Activated CD4-positive, alpha-beta memory T cell treated with anti-CD3 and anti-CD28 coated beads, Interleukin-2, amount 10 ng/mL, durations not matched to agents 7 days and 5 days (primary cell): ENCODE results near the gene DCTN1. TPM values are rescaled to one million over a fixed set of nuclear protein-coding genes. Genes with fewer than 3 reads are reported as not detected.

Source experiments
- CTCF ChIA-PET: fragments of 350-600 bp; sonication (Branson Sonifier 250); formaldehyde crosslinking; loops from one replicate; lab custom pipeline; 2021; ENCODE audit warnings: antibody characterized with exemption, inconsistent platforms; lab: Charles Lee
- POLR2A ChIA-PET: fragments of 350-600 bp; sonication (Branson Sonifier 250); formaldehyde crosslinking; loops from one replicate; lab custom pipeline; 2021; ENCODE audit warnings: antibody characterized with exemption; lab: Charles Lee
- DNase-seq: peaks from one replicate; pipeline ENCODE4 v3.0.0-alpha.2; 2020
- H3K27ac Mint-ChIP-seq: one replicate; pipeline ENCODE4 v1.8.0; 2021; ENCODE audit warnings: mild to moderate bottlenecking, mixed read lengths
- H3K27me3 Mint-ChIP-seq: one replicate; pipeline ENCODE4 v1.8.0; 2021; ENCODE audit warnings: mixed read lengths
- H3K36me3 Mint-ChIP-seq: one replicate; pipeline ENCODE4 v1.8.0; 2021; ENCODE audit warnings: low read depth, mixed read lengths
- H3K4me1 Mint-ChIP-seq: one replicate; pipeline ENCODE4 v1.8.0; 2021; ENCODE audit warnings: mixed read lengths
- H3K4me3 Mint-ChIP-seq: one replicate; pipeline ENCODE4 v1.8.0; 2021; ENCODE audit warnings: mild to moderate bottlenecking, mixed read lengths
- H3K9me3 Mint-ChIP-seq: one replicate; pipeline ENCODE4 v1.8.0; 2021; ENCODE audit warnings: mixed read lengths
- total RNA-seq, 2 experiments: library from RNA; stranded (reverse); gene quantifications; one replicate each; pipeline ENCODE4 v1.2.3, GENCODE V29; 2021

The DCTN1 gene
- total RNA-seq, 2 experiments from 2014 or later = 88.9 to 99.7 TPM

DNA sequence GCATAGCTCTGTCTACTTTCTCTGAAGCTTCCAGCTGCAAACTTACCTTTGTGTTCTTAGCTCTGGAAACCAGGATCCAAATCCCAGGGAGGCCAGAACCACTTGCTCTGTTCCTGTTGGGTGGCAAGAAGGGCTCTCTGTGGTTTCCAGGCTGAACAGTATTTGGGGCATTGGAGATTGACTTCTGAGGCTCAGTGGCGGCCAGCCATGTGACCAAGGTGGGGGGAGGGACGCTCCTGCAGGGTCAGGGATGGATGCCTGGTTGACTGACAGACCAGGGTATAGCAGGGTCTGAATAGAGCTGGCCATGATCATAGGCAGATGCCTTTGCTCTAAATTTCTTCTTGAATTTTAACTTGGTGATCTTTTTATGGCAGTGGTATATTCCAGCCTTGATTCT is 52.0 kb downstream of the DCTN1 start:
- H3K4me3 Mint-ChIP-seq = no peak overlapping the region
- DNase-seq = no peak
- H3K27me3 Mint-ChIP-seq = no peaks in the 10 kb centered on the region
- ChIA-PET CTCF (interaction anchor here (1.3 kb wide), 1 partner anchor 78 kb away, joined by 7 read pairs; no protein-coding TSS in a partner anchor), POLR2A (no interaction called here)
- no peak overlapping the region for H3K27ac Mint-ChIP-seq
- no peaks in the 10 kb centered on the region for H3K36me3 Mint-ChIP-seq
- no peaks in the 10 kb centered on the region for H3K9me3 Mint-ChIP-seq
- H3K4me1 Mint-ChIP-seq = no peaks in the 10 kb centered on the region

DNA sequence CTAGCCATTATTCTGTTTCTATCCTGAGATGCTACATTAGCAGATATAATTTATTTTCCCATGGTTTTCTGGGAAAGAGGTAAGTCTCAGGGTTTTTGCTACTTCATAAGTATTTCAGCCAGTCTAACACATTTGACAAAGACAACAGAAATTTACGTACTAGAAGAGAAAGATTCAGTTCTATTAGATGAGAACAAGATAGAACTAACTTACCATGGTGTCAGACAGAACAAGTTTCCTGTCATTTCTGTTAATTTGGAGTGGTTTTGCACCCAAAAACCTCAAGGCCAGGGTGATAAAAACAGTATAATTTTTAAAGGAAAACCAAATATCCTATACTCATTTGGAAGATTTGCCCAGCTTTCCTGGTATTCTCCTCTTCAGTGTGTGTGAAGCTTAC is 52.5 kb downstream of the DCTN1 start:
- Mint-ChIP-seq H3K4me3 (no peak overlapping the region), H3K4me1 (no peaks in the 10 kb centered on the region), H3K27me3 (no peaks in the 10 kb centered on the region), H3K36me3 (no peaks in the 10 kb centered on the region), H3K27ac (no peak overlapping the region), H3K9me3 (no peaks in the 10 kb centered on the region)
- no peak for DNase-seq
- CTCF ChIA-PET = interaction anchor here (1.3 kb wide), 1 partner anchor 78 kb away, joined by 7 read pairs; no protein-coding TSS in a partner anchor
- POLR2A ChIA-PET = no interaction called here

DNA sequence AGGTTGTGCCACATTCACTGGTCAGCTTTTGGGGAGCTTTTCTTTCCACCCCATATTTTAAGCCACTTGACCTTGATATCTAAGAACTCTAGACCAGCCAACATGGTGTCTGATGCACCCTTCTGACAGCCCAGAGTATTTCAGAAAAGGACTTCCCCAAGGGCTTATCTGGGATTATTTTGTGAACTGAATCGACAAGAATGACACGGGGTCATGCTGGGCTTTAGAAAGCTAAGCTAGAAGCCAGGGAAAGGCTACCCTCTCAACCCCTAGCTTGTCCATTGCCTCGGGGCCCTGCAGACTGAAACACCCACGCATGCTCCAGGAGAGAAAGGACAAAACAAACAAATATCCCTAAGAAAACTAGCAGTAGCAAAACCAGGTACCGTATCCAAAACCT is 52.9 kb downstream of the DCTN1 start:
- Mint-ChIP-seq H3K27me3 (no peaks in the 10 kb centered on the region), H3K9me3 (no peaks in the 10 kb centered on the region), H3K4me3 (no peak overlapping the region), H3K27ac (no peak overlapping the region), H3K4me1 (no peaks in the 10 kb centered on the region), H3K36me3 (no peaks in the 10 kb centered on the region)
- ChIA-PET POLR2A (no interaction called here), CTCF (interaction anchor here (0.8 to 1.1 kb wide), 2 partner anchors 7 to 78 kb away, joined by 3 read pairs; no protein-coding TSS in a partner anchor)
- DNase-seq = no peak

DNA sequence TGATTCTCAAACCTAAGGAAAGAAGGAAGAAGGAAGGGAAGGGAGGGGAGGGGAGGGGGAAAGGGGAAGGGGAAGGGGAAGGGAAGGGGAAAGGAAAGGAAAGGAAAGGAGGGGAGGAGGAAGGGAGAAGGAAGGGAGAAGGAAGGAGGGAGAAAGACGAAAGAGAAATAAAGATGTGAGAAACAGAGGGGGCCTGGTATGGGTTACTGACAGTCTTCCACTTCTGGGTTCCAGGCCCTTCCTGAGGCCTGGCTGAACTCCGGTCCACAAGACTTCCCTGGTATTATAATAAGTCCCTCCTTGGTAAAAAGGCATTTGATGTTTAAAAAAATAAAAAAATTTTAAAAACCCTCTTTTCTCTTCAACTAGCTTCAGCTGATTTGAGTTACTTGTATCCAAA is 54.3 kb downstream of the DCTN1 start:
- ChIA-PET CTCF (interaction anchor here (1.2 kb wide), 1 partner anchor 76 kb away, joined by 4 read pairs; no protein-coding TSS in a partner anchor), POLR2A (no interaction called here)
- no peaks in the 10 kb centered on the region for H3K27me3 Mint-ChIP-seq
- H3K9me3 Mint-ChIP-seq = no peaks in the 10 kb centered on the region
- H3K4me1 Mint-ChIP-seq = no peaks in the 10 kb centered on the region
- no peak for DNase-seq
- H3K36me3 Mint-ChIP-seq = no peaks in the 10 kb centered on the region
- no peak overlapping the region for H3K27ac Mint-ChIP-seq
- H3K4me3 Mint-ChIP-seq = no peak overlapping the region

DNA sequence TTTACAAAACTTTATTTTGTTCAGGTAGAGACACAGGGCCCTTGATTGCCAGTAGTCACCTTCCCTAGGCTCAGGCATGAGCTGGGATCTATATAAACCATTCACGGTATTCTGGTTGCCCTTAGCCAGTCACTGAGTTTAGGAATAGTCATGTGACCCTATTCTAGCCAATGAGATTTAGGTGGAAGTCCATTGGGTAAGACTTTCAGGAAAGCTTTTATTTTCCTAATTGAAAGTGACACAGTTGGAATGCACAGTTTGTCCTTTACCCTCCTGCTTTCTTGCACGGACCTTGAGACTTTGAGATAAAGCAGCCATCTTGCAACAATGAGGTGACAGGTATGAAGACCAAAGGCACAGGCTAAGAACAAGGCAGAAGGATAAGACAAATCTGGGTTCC is 58.4 kb downstream of the DCTN1 start:
- ChIA-PET POLR2A (no interaction called here), CTCF (interaction anchor here (0.9 to 1.0 kb wide), 2 partner anchors 11 to 54 kb away, joined by 3 read pairs; no protein-coding TSS in a partner anchor)
- no peaks in the 10 kb centered on the region for H3K27me3 Mint-ChIP-seq
- H3K4me1 Mint-ChIP-seq = no peaks in the 10 kb centered on the region
- H3K36me3 Mint-ChIP-seq = no peaks in the 10 kb centered on the region
- H3K4me3 Mint-ChIP-seq = no peak overlapping the region
- H3K27ac Mint-ChIP-seq = no peak overlapping the region
- no peak for DNase-seq
- H3K9me3 Mint-ChIP-seq = no peaks in the 10 kb centered on the region

DNA sequence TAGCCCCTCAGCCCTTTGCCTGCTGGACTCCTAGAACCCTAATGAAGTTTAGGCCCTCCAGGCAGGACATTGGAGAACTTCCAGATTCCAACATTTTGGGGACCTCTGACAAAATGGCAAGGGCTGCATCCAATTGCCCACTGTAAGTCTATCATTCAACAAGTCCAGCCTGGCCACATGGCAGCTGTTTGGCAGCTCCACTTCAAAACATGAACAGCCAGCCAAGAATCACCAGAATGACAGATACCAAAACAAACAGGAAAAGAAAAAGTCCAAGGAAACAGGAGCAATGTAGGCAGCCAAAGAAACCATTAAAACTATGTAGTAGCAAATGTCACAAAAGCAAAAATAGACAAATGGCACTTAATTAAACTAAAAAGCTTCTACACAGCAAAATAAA is 62.4 kb downstream of the DCTN1 start:
- Mint-ChIP-seq H3K27ac (no peak overlapping the region), H3K27me3 (no peaks in the 10 kb centered on the region), H3K4me1 (no peaks in the 10 kb centered on the region), H3K9me3 (no peaks in the 10 kb centered on the region), H3K4me3 (no peak overlapping the region), H3K36me3 (peaks cover 4% of the 10 kb centered on the region)
- CTCF ChIA-PET = interaction anchor here (1.7 kb wide), 1 partner anchor 17 kb away, joined by 5 read pairs; no protein-coding TSS in a partner anchor
- no peak for DNase-seq
- POLR2A ChIA-PET = no interaction called here

DNA sequence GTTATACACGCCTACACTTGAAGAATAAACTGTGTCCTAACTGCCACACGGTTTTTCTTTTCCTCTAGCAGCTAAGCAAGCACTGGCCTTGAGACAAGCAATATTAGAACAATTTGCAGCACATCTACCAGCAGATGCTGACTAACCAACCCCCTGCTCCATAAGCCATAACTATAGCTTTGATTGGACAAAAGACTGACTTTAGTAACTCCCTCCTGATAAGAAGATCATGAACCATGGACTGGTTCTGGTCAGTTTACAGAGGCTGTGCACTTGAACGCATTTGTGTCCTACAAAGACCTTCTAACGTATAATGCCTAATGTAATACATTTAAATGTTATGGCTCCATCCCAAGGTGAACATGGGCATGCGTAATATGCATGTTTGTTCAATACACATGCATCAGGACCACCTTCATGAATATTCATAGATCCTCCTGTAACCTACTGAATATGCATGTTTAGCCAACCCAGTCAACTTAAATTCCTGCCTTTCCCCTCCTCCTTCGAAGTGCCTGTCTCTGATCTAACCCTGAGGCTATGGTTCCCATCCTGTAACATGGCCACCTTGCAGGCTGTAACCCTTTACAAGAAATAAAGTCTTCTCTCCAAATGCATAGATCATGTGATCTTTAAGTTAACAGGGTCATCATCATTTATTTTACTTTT is 63.4 kb downstream of the DCTN1 start:
- no peaks in the 10 kb centered on the region for H3K9me3 Mint-ChIP-seq
- no peaks in the 10 kb centered on the region for H3K4me1 Mint-ChIP-seq
- POLR2A ChIA-PET = no interaction called here
- peaks cover 4% of the 10 kb centered on the region for H3K36me3 Mint-ChIP-seq
- H3K27ac Mint-ChIP-seq = no peak overlapping the region
- no peaks in the 10 kb centered on the region for H3K27me3 Mint-ChIP-seq
- no peak for DNase-seq
- H3K4me3 Mint-ChIP-seq = no peak overlapping the region
- CTCF ChIA-PET = interaction anchor here (3.6 kb wide), 1 partner anchor 18 kb away, joined by 12 read pairs; no protein-coding TSS in a partner anchor

DNA sequence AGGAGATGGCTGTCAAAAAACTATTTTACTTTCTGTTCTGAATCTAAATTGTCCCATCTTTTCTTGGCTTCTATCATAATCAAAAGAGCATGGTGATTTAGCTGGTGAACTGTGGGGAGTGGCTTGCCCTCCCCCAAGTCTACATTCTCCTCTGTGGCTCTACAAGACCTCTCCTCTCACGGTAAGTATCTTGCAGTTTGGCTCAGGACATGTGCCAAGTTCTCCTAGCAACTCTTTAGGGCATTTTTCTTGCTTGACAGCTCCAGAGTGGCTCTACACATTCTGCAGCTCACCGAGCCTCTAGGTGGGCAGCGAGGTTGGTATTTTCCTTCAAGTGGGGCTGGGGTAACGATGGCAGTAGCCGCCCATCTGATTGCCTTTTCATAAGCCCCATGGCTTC is 66.0 kb downstream of the DCTN1 start:
- Mint-ChIP-seq H3K9me3 (no peaks in the 10 kb centered on the region), H3K27ac (no peak overlapping the region), H3K4me3 (no peak overlapping the region), H3K4me1 (no peaks in the 10 kb centered on the region), H3K27me3 (peaks cover 1% of the 10 kb centered on the region), H3K36me3 (peaks cover 4% of the 10 kb centered on the region)
- no peak for DNase-seq
- CTCF ChIA-PET = interaction anchor here (1.2 to 3.6 kb wide), 2 partner anchors 21 to 46 kb away, joined by 3 to 12 read pairs; no protein-coding TSS in a partner anchor
- POLR2A ChIA-PET = no interaction called here

DNA sequence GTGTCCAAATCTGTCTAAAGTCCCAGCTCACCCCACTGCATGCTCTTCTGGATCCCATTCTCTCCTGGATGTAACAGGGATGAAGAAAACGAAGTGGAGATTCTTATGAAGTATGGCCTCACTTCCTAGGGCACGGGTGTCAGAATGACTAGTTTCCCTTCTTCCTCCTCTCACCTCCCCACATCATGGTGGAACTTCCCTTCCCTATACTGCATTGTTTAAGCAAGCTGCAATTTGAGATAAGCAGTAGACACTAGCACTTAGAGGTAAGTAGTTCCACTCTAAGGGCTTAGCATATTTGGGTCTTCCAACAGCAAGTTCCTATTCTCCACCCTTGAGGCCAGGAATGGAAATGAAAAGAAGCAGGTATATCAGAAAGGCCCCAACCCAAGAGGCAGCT is 66.6 kb downstream of the DCTN1 start:
- CTCF ChIA-PET = interaction anchor here (0.6 to 3.6 kb wide), 3 partner anchors 22 to 561 kb away, joined by 3 to 12 read pairs (median 5); no protein-coding TSS in a partner anchor
- Mint-ChIP-seq H3K9me3 (no peaks in the 10 kb centered on the region), H3K27ac (no peak overlapping the region), H3K27me3 (peaks cover 2% of the 10 kb centered on the region), H3K36me3 (peaks cover 4% of the 10 kb centered on the region), H3K4me1 (no peaks in the 10 kb centered on the region), H3K4me3 (no peak overlapping the region)
- no peak for DNase-seq
- POLR2A ChIA-PET = no interaction called here

DNA sequence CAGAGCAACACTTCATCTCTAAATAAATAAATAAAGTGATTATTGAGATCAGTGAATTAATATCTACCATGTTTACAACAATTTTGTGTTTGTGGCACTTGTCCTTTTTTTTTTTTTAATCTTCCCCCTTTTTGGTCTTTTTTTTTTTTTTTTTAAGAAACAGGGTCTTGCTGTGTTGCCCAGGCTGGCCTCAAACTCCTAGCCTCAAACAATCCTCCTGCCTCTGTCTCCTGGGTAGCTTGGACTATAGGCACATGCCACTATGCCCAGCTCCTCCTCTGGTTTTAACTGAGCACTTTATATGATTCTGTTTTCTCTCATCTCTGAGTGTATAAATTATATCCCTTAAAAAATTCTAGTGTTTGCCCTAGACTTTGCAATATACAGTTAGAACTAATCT is 67.2 kb downstream of the DCTN1 start:
- no peak overlapping the region for H3K4me3 Mint-ChIP-seq
- no peak for DNase-seq
- ChIA-PET CTCF (interaction anchor here (0.6 to 0.7 kb wide), 2 partner anchors 66 to 560 kb away, joined by 3 to 5 read pairs; no protein-coding TSS in a partner anchor), POLR2A (no interaction called here)
- H3K36me3 Mint-ChIP-seq = peaks cover 4% of the 10 kb centered on the region
- no peaks in the 10 kb centered on the region for H3K4me1 Mint-ChIP-seq
- no peak overlapping the region for H3K27ac Mint-ChIP-seq
- H3K9me3 Mint-ChIP-seq = no peaks in the 10 kb centered on the region
- H3K27me3 Mint-ChIP-seq = peaks cover 2% of the 10 kb centered on the region

Other genes with a start within 250 kb of the DCTN1 start
- gene BOLA3, start 232.4 kb downstream of the DCTN1 start, total RNA-seq = 10 to 100 TPM; 46.5 to 55.4 TPM
- gene MOB1A, start 201.4 kb downstream of the DCTN1 start, total RNA-seq = 100 to 1,000 TPM; 188 to 193 TPM
- 100 to 1,000 TPM; 264 to 277 TPM for gene MTHFD2, start 181.7 kb downstream of the DCTN1 start, total RNA-seq
- gene SLC4A5, start 36.9 kb downstream of the DCTN1 start, total RNA-seq = 1 to 10 TPM; 2.5 to 3.4 TPM
- 1 to 10 TPM; 1.2 to 1.6 TPM for gene C2orf81, start 41.3 kb upstream of the DCTN1 start, total RNA-seq
- 100 to 1,000 TPM; 102 to 105 TPM for gene WDR54, start 41.4 kb upstream of the DCTN1 start, total RNA-seq
- 1 to 10 TPM; 1.1 TPM for gene RTKN, start 61.6 kb upstream of the DCTN1 start, total RNA-seq
- gene INO80B, start 74.8 kb upstream of the DCTN1 start, total RNA-seq = 10 to 100 TPM; 39.8 to 40.3 TPM
- gene WBP1, start 78.1 kb upstream of the DCTN1 start, total RNA-seq = 10 to 100 TPM; 58.3 to 60.4 TPM
- gene MOGS, start 85.1 kb upstream of the DCTN1 start, total RNA-seq = 10 to 100 TPM; 70.3 to 73.1 TPM
- gene MRPL53, start 92.4 kb upstream of the DCTN1 start, total RNA-seq = 100 to 1,000 TPM; 115 to 126 TPM
- gene CCDC142, start 102.7 kb upstream of the DCTN1 start, total RNA-seq = 10 to 100 TPM; 20.9 to 25.0 TPM
- 10 to 100 TPM; 42.3 to 42.9 TPM for gene TTC31, start 102.8 kb upstream of the DCTN1 start, total RNA-seq
- 1 to 10 TPM; 1.2 to 1.8 TPM for gene LBX2, start 119.3 kb upstream of the DCTN1 start, total RNA-seq
- 10 to 100 TPM; 23.0 to 31.4 TPM for gene PCGF1, start 127.4 kb upstream of the DCTN1 start, total RNA-seq
- gene TLX2, start 134.1 kb upstream of the DCTN1 start, total RNA-seq = 1 to 10 TPM; 2.6 to 3.3 TPM
- under 1 TPM; 0.33 to 0.45 TPM for gene DQX1, start 145.9 kb upstream of the DCTN1 start, total RNA-seq
- gene AUP1, start 149.4 kb upstream of the DCTN1 start, total RNA-seq = 100 to 1,000 TPM; 118 to 119 TPM
- 10 to 100 TPM; 49.2 to 51.1 TPM for gene HTRA2, start 149.6 kb upstream of the DCTN1 start, total RNA-seq
- under 1 TPM; 0.60 to 0.70 TPM for gene LOXL3, start 173.6 kb upstream of the DCTN1 start, total RNA-seq
- 10 to 100 TPM; 45.2 to 46.8 TPM for gene DOK1, start 174.4 kb upstream of the DCTN1 start, total RNA-seq